ENCODE measurements around the gene ENOX1.
A peak's percentile ranks its signal among the peaks of the same experiment; 100 is the strongest.

Gene ENOX1

GRCh38 chr13:43237616-43238015 lies 549.2 kb downstream of the ENOX1 start:
- no peak for DNase-seq

GRCh38 chr13:43235028-43235427 lies 551.7 kb downstream of the ENOX1 start:
- DNase-seq, result no peak

- no peak for DNase-seq
Measured at GRCh38 chr13:43232873-43233265, 553.9 kb downstream of the ENOX1 start.

GRCh38 chr13:43232144-43232872 lies 554.5 kb downstream of the ENOX1 start:
- DNase-seq, result no peak

GRCh38 chr13:43230989-43231388 lies 555.8 kb downstream of the ENOX1 start:
- DNase-seq, result no peak

- no peak for DNase-seq
Measured at GRCh38 chr13:43229506-43229905, 557.3 kb downstream of the ENOX1 start.

GRCh38 chr13:43227721-43228120 lies 559.1 kb downstream of the ENOX1 start:
- DNase-seq, result no peak

- no peak for DNase-seq
Measured at GRCh38 chr13:43223216-43223615, 563.6 kb downstream of the ENOX1 start.

- DNase-seq, result no peak
Measured at GRCh38 chr13:43222086-43222485, 564.7 kb downstream of the ENOX1 start.

- DNase-seq, result no peak
Measured at GRCh38 chr13:43221611-43222010, 565.2 kb downstream of the ENOX1 start.

- DNase-seq, result no peak
Measured at GRCh38 chr13:43220873-43221595, 565.7 kb downstream of the ENOX1 start.

GRCh38 chr13:43214124-43214523 lies 572.6 kb downstream of the ENOX1 start:
- DNase-seq, result no peak

- DNase-seq, result no peak
Measured at GRCh38 chr13:43206838-43207237, 579.9 kb downstream of the ENOX1 start.

GRCh38 chr13:43205416-43205815 lies 581.4 kb downstream of the ENOX1 start:
- DNase-seq, result no peak

- DNase-seq, result no peak
Measured at GRCh38 chr13:43204591-43204990, 582.2 kb downstream of the ENOX1 start.

- no peak for DNase-seq
Measured at GRCh38 chr13:43203781-43204180, 583.0 kb downstream of the ENOX1 start.

GRCh38 chr13:43200736-43201135 lies 586.0 kb downstream of the ENOX1 start:
- no peak for DNase-seq

- DNase-seq, result no peak
Measured at GRCh38 chr13:43200307-43200706, 586.5 kb downstream of the ENOX1 start.

- DNase-seq, result peak in 1 of 14 donors; percentile 53
Measured at GRCh38 chr13:43196750-43197370, 589.9 kb downstream of the ENOX1 start.

GRCh38 chr13:43196086-43196621 lies 590.6 kb downstream of the ENOX1 start:
- DNase-seq, result peak in 2 of 14 donors; percentile 6 to 79

GRCh38 chr13:43195551-43195950 lies 591.2 kb downstream of the ENOX1 start:
- no peak for DNase-seq

- DNase-seq, result no peak
Measured at GRCh38 chr13:43195112-43195511, 591.7 kb downstream of the ENOX1 start.

- no peak for DNase-seq
Measured at GRCh38 chr13:43193789-43194420, 592.9 kb downstream of the ENOX1 start.

Data from C1 segment of cervical spinal cord (tissue), 14 donors.